NCI-H82 treated with DMSO at 0.1 percent for 48 hours (cell line): ENCODE results near the gene ZNF526.

Source experiments
- DNase-seq: peaks from one replicate; lab custom pipeline; 2025; ENCODE audit not compliant: unreplicated experiment; lab: John Stamatoyannopoulos, UW

ZNF526 gene

DNA sequence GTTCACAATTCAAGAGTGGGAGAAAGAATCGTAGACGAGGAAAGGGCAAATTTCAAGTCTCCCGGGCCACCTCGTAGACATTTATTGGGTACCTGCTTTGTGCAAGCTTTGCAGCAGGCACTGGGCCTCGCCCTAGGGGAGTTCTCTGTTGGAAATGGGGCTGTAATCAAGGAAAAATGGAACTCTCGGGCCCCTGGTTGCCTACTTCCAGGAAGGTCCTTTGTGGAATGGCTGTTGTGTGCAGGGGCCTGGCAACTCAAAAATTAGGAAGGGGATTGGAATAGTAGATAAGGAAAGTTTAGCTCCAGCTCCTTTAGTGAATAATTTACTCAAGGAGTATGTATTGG is 612 bp downstream of the ZNF526 start:
- DNase-seq: no peak

DNA sequence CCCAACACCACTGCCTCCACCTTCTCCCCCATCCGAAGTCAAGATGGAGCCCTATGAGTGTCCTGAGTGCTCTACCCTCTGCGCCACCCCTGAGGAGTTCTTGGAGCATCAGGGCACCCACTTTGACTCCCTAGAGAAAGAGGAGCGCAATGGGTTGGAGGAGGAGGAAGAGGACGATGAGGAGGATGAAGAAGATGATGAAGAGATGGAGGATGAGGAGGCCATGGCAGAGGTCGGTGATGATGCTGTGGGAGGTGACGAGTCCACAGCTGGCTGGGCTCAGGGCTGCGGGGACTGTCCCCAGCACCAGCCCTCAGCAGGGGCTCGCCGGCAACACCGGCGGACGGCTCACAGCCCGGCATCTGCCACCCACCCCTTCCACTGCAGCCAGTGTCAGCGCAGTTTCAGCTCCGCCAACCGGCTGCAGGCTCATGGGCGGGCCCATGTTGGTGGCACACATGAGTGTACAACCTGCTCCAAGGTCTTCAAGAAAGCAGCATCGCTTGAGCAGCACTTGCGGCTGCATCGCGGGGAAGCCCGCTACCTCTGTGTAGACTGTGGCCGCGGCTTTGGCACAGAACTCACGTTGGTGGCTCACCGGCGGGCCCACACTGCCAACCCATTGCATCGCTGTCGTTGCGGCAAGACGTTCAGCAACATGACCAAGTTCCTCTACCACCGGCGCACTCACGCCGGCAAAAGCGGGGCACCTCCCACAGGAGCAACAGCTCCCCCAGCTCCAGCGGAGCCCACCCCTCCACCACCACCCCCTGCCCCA is 5.0 kb downstream of the ZNF526 start:
- no peak for DNase-seq

DNA sequence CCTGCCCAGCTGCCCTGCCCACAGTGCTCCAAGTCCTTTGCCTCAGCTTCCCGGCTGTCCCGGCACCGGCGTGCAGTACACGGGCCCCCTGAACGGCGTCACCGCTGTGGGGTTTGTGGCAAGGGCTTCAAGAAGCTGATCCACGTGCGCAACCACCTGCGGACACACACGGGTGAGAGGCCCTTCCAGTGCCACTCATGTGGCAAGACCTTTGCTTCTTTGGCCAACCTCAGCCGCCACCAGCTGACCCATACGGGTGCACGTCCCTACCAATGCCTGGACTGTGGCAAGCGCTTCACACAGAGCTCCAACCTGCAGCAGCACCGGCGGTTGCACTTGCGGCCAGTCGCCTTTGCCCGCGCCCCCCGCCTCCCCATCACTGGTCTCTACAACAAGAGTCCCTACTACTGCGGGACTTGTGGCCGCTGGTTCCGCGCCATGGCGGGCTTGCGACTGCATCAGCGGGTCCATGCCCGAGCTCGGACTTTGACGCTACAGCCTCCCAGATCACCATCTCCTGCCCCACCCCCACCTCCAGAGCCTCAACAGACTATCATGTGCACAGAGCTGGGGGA is 5.7 kb downstream of the ZNF526 start:
- no peak for DNase-seq

DNA sequence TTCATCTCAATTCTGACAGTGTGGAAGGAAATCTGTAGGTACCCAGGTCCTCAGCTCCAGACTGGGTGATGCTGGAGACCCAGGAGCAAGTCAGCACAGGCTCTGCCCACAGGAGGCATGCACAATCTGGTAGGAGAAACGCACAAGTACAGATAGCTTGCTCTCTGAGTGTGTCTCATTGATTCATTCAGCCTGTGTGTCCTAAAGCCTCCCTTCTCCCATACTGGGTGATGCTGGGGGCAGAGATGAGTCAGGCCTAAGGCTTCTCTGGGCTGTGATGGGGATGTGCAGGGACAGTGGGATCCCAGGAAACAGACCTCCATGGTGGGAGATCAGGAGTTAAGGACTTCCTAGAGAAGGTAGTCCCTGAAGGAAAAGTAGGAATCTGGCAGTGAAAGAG is 6.8 kb downstream of the ZNF526 start:
- no peak for DNase-seq

DNA sequence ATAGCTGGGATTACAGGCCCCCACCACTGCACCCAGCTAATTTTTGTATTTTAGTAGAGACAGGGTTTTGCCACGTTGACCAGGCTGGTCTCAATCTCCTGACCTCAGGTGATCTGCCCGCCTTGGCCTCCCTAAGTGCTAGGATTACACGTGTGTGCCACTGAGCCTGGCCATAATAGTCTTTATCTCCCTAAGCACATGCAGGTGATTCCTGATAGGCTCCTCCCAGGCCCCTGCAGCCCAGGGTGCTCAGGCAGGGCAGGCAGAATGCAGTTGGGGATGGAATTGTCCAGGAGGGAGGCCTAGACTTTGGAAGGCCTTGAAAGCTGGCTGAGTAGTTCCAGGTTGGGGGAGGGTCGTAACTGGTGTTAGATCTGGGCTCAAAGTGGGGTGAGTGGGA is 8.5 kb downstream of the ZNF526 start:
- peak; percentile 8 for DNase-seq

DNA sequence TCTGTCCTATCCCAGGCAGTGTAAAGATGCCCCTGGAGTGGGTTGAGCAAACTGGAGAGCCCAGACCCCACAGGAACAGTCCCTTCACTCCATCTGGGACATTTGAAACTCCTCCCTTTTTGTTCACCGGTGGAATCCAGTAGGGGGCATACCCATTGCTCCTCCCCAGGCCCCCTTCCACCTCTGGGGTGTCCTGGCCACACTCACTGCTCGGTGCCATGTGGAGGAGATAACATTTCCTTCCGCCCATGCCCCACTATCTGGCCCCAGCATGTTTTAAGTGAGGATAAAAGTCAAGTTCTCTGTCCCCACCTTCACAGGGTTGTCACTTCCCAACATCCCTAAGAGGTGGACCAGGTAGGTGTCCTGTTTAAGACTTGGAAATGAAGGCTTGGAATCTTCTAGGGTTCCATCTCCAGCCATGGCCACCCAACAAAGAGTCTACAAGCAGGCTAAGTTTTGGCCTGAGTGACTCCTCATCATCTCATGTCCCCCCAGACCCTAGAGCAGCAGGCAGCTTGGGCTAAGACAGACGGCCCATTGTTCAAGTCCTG is 9.3 kb downstream of the ZNF526 start:
- DNase-seq: no peak

DNA sequence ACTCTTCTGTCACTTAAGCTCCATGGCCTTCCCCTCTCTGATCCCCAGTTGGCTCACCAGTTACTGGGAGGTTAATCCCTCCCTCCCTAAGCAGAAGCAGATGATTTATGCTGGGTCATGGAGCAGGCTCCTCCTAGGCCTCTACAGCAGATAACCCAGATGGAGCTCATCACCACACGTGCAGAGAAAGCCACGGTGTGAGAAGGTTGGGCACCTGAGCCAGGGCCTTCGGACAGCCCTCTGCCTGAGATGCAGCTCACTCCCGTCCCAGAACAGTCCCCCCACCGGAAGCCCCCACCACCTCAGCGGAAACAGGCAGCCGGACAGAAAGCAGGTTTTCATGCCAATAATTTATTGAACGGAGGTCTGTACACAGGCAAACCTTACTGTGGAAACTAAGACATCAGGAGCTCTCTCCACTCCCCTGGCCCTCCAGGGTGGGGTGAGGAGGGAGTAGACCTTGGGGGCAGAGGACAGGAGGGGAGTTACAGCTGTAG is 9.8 kb downstream of the ZNF526 start:
- DNase-seq: peak; percentile 95

DNA sequence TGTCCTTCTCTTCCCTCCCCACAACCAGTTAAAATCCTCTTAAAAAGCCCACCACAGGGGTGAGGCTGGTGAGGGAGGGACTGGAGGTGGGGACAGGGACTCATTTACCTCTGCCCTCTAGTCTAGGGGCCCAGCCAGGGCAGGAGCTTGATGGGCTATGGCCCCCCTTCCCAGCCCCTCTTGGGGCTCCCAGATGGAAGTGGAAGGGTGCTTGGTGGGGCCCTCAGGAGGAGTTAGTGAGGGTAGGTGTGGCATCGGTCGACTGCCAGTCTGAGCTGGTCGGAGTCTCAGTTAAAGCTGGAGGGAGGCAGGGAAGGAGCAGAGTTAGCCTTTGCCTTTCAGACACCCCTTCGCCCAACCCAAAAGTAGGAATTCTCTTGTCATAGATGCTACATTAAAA is 10.5 kb downstream of the ZNF526 start:
- DNase-seq: no peak

DNA sequence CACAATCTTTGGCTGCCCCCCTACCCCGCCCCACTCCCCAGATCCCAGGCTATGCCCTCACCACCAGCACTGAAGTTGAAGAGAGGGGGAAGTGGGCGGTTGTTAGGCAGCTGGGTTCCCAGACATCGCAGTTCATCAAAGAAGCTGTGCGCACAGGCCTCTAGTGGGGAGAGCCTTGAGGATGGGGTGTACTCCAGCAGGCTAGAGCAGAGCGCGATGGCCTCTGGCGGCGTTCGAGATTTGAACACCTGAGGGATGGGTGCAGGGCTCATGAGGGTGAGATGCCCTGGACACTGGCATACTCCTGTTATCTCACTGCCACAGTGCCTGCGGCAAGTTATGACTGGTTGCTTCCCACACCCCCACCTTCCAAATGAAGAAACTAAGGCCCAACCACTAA is 12.3 kb downstream of the ZNF526 start:
- no peak for DNase-seq

DNA sequence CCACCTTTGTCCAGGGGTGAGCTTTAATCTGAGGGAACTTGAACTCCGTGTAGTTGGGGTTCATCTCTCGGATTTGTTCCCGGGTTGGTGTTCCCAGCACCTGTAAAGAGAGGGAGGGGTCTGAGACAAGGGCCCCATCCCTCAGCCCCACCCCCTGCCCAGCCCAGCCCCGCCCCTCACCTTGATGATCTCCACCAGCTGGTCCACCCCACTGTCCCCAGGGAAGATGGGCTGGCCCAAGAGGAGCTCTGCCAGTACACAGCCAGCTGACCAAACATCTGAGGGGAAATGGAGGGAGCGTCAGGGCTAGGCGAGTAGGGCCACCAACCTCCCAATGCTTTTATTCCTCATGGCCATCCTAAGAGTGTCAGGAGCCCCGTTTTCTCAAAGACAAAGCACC is 13.0 kb downstream of the ZNF526 start:
- no peak for DNase-seq

DNA sequence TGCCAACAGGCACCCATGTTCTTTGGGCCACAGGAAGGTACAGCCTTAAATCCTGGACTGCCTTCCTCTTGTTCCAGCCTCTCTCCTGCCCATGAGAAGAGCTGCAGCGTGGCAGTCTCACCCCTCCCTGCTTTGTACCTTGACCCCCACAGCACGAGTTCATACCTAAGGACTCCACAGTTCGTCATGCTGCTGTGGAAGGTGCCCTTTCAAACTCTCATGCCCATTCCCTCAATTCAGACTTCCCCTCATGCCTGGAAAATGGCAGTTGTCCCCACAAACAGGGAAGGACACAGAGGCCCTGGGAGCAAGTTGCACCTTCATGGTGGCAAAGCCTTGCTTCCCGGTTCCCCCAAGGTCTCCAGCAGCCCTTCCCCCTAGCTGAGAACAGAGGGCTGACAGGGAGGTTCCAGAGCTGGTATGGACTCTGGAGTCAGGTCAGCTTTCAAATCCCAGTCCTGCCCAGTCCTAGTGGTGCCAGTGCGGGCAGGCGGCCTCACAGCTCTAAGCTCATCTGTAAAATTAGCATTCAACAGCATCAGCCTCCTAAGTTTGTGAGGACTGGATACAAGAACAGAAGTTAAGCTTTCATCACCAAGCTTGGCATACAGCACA is 13.7 kb downstream of the ZNF526 start:
- no peak for DNase-seq

DNA sequence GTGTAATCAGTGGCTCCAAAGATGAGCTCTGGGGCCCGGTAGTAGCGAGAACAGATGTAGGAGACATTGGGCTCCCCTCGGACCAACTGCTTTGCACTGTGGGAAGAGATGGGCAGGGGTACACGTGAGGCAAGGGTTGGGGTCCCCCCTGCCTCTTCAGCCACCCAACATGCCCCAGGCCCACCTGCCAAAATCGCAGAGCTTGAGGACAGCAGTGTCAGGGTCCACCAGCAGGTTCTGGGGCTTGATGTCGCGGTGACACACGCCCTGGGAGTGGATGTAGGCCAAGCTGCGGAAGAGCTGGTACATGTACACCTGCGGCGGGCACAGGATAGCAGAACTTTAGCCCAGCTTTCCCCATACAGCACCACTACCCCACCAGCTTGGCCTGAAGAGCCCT is 14.3 kb downstream of the ZNF526 start:
- DNase-seq: no peak

DNA sequence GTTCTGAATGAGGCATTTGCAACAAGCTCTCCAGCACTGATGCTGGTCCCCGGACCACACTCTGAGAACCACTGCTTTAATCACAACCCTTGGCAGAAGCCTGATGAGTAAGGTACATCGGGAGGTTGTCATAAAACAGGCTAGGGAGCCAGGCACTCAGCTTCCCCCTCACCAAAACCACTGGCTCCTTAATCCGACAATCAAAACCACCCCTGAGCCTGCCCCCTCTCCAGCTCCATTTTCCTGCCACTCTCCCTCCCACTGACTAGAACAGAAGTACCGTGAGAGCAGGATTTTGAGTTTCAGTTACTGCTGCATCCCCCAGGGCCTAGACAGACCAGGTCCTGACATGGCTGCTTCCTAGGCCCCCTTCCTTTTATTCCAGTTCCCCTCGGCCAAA is 15.1 kb downstream of the ZNF526 start:
- no peak for DNase-seq

DNA sequence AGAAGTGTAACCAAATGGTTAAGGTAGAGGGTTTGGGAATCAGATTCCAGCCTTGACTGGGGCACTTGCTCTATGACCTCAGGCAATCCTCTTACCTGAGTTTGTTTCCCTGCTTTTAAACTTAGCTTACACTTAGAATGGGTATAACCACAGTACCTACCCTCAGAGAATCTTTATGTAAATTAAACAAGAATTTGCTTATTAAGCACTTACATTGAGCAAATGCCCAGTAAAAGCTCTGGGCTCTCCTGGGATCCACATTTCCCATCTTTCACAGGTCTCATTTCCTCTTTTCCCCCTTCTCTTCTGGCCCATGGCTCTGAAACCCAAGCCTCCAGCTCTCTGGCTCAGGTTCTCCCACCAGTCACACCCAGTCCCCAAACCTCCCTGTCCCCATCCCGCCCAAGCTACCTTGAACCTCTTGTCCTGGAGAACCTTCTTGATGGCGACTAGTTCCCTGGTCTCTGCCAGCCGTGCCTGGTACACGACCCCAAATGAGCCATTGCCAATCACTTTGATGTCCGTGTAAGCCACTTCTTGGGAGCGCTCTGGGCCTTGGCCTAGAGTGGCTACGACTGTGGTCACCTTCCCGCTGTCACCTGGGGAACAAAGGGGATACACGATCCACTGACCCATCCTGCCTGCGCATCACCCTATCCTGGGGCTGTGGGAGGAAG is 19.6 kb downstream of the ZNF526 start:
- DNase-seq: no peak

DNA sequence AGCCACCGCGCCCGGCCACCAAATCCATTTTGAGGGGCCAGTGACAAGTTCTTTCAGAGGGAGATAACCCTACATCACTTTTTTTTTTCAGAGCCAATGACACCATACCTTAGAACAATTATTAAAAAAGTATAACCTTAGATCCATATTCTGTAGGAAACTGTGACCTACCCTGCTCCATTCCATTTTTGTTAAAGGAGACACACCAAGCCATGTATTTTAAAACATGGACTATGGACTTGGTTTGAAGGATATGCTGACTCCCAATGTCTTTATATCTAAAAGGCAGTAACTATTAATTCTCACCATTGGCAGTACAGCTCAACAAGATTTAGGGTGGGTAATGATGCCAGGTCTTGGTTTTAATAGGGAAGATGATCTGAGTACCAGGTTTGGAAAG is 21.2 kb downstream of the ZNF526 start:
- no peak for DNase-seq

DNA sequence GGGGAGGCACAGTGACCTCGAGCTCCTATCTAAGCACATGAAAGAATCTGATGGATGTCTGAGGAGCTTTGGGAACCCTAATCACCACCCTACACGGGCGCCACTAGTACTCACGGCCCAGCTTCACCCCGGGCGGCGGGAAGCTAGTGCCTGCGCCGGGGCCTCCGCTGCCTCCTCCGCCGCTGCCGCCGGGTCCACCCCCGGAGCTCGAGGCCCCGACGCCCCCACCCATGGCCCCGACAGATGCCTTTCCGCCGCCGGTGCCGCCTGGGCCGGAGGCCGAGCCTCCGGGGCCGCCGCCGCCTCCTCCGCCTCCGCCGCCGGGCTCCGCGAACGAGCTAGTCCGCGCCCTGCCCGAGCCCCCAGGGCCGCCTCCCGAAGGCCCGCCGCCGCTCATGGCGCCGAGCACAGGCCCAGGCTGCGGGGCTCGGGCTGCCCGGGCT is 22.0 kb downstream of the ZNF526 start:
- no peak for DNase-seq

DNA sequence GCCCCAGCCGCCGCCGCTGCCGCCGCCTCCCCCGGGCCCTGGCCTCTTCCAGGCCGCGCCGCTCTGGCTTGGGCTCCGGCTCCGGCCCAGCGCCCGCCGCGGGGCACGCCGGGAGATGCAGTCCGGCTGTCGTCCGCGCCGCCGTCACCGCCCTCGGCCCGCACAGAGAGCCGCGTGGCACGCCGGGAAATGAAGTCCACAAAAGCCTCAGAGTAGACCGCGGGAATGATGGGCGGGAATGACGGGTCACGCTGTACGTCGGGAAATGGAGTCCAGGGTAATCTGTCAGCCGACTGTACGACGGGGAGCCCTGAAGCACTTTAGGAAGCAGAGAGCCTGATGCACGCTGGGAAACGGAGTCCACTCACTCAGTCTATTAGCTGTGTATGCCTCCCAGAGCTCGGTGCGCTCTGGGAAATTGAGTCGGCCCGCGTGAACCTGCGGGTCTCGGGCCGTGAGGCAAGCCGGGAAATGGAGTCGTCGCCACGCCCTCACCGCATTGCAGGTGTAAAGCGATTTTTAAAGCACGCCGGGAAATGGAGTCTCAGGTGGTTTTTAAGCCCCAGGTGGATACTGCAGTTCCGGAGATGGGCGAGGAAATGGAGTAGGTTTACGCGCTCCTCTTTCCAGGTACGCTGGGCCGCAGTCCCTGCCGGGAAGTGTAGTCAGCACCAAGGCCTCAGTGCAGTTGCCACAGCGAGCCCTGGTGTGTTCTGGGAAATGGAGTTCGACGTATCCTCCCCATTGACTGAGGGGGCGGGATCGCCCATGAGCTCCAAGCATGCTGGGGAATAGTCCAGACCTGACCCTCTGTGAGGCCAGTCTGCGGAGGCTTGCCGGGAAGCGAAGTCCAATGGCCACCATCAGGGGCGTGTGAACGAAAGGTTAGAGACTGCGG is 22.6 kb downstream of the ZNF526 start, which contains the start of gene GSK3A:
Gene GSK3A (minus strand): TSS at position 91 of the 898 bp plus-strand sequence. CDS start 137 bp downstream, outside the sequence.
- DNase-seq: peak; percentile 99

DNA sequence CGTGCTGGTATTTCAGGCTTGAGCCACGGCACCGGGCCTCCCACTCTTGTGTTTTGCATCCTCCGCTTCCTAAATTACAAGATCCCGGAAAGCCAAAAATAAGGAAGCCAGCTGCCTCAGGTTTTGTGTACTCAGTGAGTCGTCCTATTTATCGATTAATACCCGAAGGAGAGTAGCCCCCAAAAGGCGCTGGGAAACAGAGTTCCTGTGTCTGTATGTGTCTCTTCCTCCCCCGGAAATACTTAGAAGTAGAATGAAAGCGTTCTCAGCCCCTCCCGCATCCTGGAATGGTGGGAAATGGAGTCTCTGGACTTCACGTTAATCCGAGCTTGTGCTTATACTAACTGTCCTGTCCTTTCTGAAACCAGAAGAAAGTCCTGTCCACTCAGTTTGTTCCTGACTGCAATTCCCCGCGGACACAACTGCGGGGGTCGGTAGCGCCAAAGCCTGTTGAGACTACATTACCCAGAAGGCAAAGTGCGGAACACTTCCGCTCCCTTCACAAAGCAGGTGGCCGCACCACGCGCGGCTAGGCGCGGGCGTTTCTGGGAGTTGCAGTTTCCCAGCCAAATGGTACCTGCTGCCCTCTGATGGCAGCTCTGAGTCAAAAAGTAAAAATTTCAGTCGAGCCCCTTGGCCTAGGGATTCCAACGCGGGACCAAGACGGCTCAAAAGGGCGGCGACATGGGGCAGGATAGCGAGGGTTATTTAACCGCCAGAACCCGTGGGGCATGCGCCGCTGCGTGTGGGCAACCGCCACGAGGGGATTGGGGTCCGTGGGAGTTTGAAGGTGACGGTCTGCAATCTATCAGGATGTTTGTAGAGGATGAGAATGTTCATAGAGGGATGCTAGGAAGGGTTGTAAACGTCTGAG is 24.5 kb downstream of the ZNF526 start:
- DNase-seq: peak; percentile 89

DNA sequence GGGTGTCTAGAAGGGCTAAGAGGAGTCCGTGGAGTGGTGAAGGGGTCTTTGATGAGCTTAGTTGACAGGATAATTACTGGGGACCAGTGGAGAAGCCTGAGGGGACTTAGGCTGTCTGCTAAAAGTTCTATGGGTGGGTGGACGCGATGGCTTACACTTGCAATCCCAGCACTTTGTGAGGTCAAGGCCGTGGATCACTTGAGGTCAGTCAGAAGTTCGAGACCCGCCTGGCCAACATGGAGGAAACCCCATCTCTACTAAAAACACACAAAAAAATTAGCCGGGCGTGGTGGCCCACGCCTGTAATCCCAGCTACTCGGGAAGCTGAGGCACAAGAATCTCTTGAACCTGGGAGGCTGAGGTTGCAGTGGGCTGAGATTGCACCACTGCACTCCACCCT is 25.1 kb downstream of the ZNF526 start:
- no peak for DNase-seq
